WERI-Rb-1 (cell line): ENCODE data around the gene ANP32A.
"Not testable (repeated sequence)": the region's sequence is repeated elsewhere in the genome, so short reads cannot be mapped to it uniquely, and the experiment has no call there.

ENCODE experiments used
- DNase-seq: peaks from one replicate; pipeline ENCODE4 v3.0.0-alpha.2; 2020
- H3K27ac ChIP-seq: fragments of 250-450 bp; sonication (Bioruptor Pico); 2 replicates; pipeline ENCODE4 v1.5.1; 2020; ENCODE audit warnings: mild to moderate bottlenecking, moderate library complexity
- H3K27me3 ChIP-seq: fragments of 250-450 bp; sonication (Bioruptor Pico); 2 replicates; pipeline ENCODE4 v1.5.1; 2021; ENCODE audit warnings: mild to moderate bottlenecking, low read depth, moderate library complexity; ENCODE audit not compliant: insufficient read depth, severe bottlenecking
- H3K36me3 ChIP-seq: fragments of 250-450 bp; sonication (Bioruptor Pico); 2 replicates; pipeline ENCODE4 v1.5.1; 2020; ENCODE audit warnings: mild to moderate bottlenecking, moderate library complexity
- H3K4me3 ChIP-seq: 2 replicates; pipeline ENCODE4 v1.5.1; 2011; ENCODE audit warnings: low read depth, mild to moderate bottlenecking, control low read depth, low read length
- H3K9me3 ChIP-seq: fragments of 250-450 bp; sonication (Bioruptor Pico); 2 replicates; pipeline ENCODE4 v1.5.1; 2021; ENCODE audit warnings: mild to moderate bottlenecking, moderate library complexity; ENCODE audit not compliant: severe bottlenecking
- TF ChIP-seq, protein P1 (sequence below): IDR thresholded peaks from 2 replicates; pipeline ENCODE4 v1.5.1; 2011; ENCODE audit warnings: low read depth, mild to moderate bottlenecking, control low read depth, inconsistent platforms, low read length

The ANP32A gene

GRCh38 chr15:68768321-68768720 lies 52.4 kb downstream of the ANP32A start:
- Histone ChIP-seq H3K36me3 (no peaks in the 10 kb centered on the region), H3K27ac (no peak overlapping the region), H3K4me3 (no peak overlapping the region), H3K9me3 (no peaks in the 10 kb centered on the region), H3K27me3 (no peaks in the 10 kb centered on the region)
- DNase-seq: no peak
- TF ChIP-seq, protein P1, sequence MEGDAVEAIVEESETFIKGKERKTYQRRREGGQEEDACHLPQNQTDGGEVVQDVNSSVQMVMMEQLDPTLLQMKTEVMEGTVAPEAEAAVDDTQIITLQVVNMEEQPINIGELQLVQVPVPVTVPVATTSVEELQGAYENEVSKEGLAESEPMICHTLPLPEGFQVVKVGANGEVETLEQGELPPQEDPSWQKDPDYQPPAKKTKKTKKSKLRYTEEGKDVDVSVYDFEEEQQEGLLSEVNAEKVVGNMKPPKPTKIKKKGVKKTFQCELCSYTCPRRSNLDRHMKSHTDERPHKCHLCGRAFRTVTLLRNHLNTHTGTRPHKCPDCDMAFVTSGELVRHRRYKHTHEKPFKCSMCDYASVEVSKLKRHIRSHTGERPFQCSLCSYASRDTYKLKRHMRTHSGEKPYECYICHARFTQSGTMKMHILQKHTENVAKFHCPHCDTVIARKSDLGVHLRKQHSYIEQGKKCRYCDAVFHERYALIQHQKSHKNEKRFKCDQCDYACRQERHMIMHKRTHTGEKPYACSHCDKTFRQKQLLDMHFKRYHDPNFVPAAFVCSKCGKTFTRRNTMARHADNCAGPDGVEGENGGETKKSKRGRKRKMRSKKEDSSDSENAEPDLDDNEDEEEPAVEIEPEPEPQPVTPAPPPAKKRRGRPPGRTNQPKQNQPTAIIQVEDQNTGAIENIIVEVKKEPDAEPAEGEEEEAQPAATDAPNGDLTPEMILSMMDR: no peak

GRCh38 chr15:68767833-68768232 lies 52.9 kb downstream of the ANP32A start:
- no peaks in the 10 kb centered on the region for H3K36me3 ChIP-seq
- TF ChIP-seq, protein P1: no peak
- no peaks in the 10 kb centered on the region for H3K9me3 ChIP-seq
- H3K4me3 ChIP-seq: no peak overlapping the region
- no peak for DNase-seq
- H3K27me3 ChIP-seq: no peaks in the 10 kb centered on the region
- no peak overlapping the region for H3K27ac ChIP-seq

DNA sequence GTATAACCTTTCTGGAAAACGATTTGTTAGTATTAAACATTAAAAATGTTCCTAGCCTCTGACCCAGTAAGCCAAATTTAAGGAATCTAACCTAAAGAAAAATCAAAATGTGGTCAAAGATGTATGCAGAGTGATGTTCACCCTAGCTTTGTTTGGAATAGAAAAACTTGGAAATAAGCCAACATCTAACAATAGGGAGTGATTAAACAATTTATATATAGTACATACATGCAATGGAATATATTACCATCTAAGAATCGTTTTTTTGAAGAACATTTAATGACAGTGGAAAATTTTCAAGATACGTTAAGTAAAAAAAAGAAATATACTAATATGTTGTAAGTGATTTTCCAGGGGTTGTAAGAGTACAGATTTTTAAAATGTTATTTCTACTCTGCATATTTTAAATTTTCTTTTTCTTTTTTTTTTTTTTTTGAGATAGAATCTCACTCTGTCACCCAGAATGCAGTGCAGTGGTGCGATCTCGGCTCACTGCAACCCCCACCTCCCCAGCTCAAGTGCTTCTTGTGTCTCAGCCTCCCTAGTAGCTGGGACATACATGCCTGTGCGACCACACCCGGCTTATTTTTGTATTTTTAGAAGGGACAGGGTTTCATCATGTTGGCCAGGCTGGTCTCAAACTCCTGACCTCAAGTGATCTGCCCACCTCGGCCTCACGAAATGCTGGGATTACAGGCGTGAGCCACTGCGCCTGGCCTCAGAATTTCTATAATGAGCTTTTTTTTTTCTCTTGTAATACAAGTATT lies 54.9 kb downstream of the ANP32A start:
- DNase-seq: no peak
- TF ChIP-seq, protein P1: no peak
- Histone ChIP-seq H3K4me3 (no peak overlapping the region), H3K9me3 (no peaks in the 10 kb centered on the region), H3K27me3 (no peaks in the 10 kb centered on the region), H3K36me3 (no peaks in the 10 kb centered on the region), H3K27ac (no peak overlapping the region)

GRCh38 chr15:68764090-68764489 lies 56.6 kb downstream of the ANP32A start:
- Histone ChIP-seq H3K36me3 (no peaks in the 10 kb centered on the region), H3K4me3 (no peak overlapping the region), H3K9me3 (no peaks in the 10 kb centered on the region), H3K27me3 (no peaks in the 10 kb centered on the region), H3K27ac (no peak overlapping the region)
- TF ChIP-seq, protein P1: no peak
- DNase-seq: no peak

- TF ChIP-seq, protein P1: no peak
- Histone ChIP-seq H3K4me3 (no peak overlapping the region), H3K36me3 (no peaks in the 10 kb centered on the region), H3K9me3 (no peaks in the 10 kb centered on the region), H3K27ac (no peak overlapping the region), H3K27me3 (no peaks in the 10 kb centered on the region)
- no peak for DNase-seq
Observed at GRCh38 chr15:68763063-68763462, 57.6 kb downstream of the ANP32A start.

DNA sequence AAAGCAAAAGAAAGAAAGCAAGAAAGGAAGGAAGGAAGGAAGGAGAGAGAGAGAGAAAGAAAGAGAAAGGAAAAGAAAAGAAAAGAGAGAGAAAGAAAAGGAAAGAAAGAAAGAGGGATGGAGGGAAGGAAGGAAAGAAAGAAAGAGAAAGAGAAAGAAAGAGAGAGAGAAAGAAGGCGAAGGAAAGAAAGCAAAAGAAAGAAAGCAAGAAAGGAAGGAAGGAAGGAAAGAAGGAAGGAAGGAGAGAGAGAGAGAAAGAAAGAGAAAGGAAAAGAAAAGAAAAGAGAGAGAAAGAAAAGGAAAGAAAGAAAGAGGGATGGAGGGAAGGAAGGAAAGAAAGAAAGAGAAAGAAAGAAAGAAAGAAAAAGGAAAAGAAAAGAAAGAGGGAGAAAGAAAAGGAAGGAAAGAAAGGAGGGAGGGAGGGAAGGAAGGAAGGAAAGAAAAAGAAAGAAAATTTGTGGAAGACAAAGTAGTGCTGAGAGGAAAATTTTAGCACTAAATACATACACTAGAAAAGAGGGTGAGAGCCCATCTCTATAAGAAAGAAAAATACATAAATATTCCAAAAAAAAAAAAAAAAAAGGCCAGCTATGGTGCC lies 60.6 kb downstream of the ANP32A start:
- H3K27me3 ChIP-seq, H3K4me3 ChIP-seq, H3K27ac ChIP-seq, H3K9me3 ChIP-seq, DNase-seq, H3K36me3 ChIP-seq: not testable (repeated sequence)
